Measurements from ENCODE around the gene BIRC7. TPM values are rescaled to one million over a fixed set of nuclear protein-coding genes. Genes with fewer than 3 reads are reported as not detected.

The BIRC7 gene, protein sequence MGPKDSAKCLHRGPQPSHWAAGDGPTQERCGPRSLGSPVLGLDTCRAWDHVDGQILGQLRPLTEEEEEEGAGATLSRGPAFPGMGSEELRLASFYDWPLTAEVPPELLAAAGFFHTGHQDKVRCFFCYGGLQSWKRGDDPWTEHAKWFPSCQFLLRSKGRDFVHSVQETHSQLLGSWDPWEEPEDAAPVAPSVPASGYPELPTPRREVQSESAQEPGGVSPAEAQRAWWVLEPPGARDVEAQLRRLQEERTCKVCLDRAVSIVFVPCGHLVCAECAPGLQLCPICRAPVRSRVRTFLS
- not detected for polyA plus RNA-seq (2013, experiment 1 of 4)
- polyA plus RNA-seq (2013, experiment 2 of 4): not detected
- not detected for polyA plus RNA-seq (2013, experiment 3 of 4)
- polyA plus RNA-seq (2013, experiment 4 of 4): not detected

DNA sequence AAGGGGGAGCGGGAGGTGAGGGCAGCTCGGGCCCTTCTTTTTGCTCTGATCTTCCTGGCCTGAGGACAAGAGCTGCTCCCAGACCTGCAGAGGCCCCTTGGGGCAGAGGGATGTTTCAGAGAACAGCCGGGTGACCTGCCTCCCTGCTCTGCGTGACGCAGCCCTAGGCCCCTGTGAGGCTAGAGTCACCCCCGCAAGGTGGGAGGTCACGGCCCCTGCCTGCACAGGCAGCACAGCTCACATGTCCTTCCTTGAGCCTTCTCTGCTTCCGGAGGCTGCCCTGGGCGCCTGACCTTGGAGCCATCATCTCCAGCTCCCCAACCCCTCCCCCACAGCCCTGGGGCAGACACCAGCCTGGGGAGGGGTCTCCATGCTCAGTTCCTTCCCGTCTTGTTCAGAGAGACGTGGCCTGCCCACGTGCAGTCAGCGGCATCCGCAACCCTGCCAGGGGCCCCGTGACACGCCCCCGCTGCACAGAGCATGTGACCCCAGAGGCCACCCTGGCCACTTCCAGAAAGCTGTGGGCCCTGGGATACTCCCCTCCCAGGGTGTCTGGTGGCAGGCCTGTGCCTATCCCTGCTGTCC lies at the start of gene BIRC7:
BIRC7 (plus strand) TSS at position 507 of the 585 bp plus-strand sequence. CDS start 192 bp downstream, outside the sequence.
- no peak within 1 kb of the TSS for H3K4me3 ChIP-seq (ENCODE audit: insufficient read depth, low read depth, low read length)
- peaks cover 12% of the 10 kb centered on the region for H3K4me1 ChIP-seq (ENCODE audit: control insufficient read depth, insufficient read depth, low read length)
- no peaks in the 10 kb centered on the region for H3K36me3 ChIP-seq (ENCODE audit: control insufficient read depth, insufficient read depth, low read length)
- no peaks in the 10 kb centered on the region for H3K27me3 ChIP-seq (ENCODE audit: control insufficient read depth, insufficient read depth, low read length, poor library complexity, severe bottlenecking)
- WGBS, 2 experiments: 60 to 64% methylated on average over 17 of the region's 17 CpGs
- H3K9me3 ChIP-seq (ENCODE audit: control insufficient read depth, low read length): no peaks in the 10 kb centered on the region
- H3K27ac ChIP-seq (ENCODE audit: insufficient read depth, low read depth, low read length, poor library complexity, severe bottlenecking): no peak within 1 kb of the TSS

DNA sequence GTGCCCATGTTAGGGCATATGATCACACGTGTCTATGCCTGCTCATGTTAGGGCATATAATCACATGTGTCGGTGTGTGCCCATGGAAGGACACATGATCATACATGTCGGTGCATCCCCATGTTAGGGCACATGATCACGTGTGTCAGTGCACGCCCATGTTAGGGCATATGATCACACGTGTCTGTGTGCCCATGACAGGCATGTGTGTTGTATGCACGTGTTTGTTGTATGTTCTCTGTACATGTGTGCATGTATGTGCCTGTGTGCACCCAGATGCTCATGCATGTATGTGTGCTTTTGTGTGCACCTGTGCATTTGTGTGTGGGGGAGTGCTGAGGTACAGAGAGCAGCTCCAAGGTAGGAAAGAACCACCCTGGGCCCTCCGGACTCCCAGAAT lies 49.6 kb upstream of the BIRC7 start:
- H3K27me3 ChIP-seq (ENCODE audit: control insufficient read depth, insufficient read depth, low read length, poor library complexity, severe bottlenecking): no peaks in the 10 kb centered on the region
- H3K4me3 ChIP-seq (ENCODE audit: insufficient read depth, low read depth, low read length): no peak overlapping the region
- H3K9me3 ChIP-seq (ENCODE audit: control insufficient read depth, low read length): no peaks in the 10 kb centered on the region
- no peaks in the 10 kb centered on the region for H3K36me3 ChIP-seq (ENCODE audit: control insufficient read depth, insufficient read depth, low read length)
- peaks cover 12% of the 10 kb centered on the region for H3K4me1 ChIP-seq (ENCODE audit: control insufficient read depth, insufficient read depth, low read length)
- 96% methylated on average over 8 of the region's 8 CpGs for WGBS, 2 experiments
- H3K27ac ChIP-seq (ENCODE audit: insufficient read depth, low read depth, low read length, poor library complexity, severe bottlenecking): no peak overlapping the region

DNA sequence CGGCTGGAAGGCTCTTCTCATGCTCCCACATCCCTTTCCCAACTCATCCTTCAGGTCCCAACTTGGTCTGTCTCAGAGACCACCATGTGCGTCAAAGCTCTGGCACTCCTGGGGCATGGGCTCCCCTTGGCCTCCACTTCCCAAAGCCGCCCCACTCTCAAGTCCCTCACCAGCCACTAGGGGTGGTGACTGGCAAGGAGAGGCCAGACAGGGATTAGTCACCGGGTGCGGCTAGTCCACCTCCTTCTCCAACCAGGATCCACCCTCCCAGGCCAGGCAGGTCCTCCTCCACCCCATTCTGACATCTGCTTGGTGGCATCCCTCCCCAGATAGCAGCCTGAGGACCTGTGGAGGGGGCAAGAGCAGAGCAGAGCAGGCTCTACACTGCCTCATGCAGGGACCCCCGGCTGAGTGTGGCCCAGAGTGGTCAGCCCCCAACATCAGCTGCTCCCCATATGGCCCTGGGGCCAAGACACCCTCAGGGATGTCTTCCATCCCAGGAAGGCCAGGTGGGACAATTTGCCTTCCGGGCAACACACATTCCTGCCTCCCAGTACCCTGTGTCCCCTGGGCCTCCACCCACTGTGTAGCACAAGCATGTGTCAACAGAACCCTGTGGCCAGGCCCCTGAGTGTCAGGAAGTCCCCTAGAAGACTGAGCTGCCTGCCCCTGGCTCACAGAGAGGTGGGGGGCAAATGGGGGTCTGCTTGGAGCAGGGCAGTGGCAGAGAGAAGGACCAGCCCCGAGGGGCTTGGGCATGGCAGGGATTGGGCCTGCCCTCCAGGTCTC lies 49.0 kb upstream of the BIRC7 start:
- Histone ChIP-seq H3K9me3 (ENCODE audit: control insufficient read depth, low read length) (no peaks in the 10 kb centered on the region), H3K4me3 (ENCODE audit: insufficient read depth, low read depth, low read length) (no peak overlapping the region), H3K27ac (ENCODE audit: insufficient read depth, low read depth, low read length, poor library complexity, severe bottlenecking) (no peak overlapping the region), H3K4me1 (ENCODE audit: control insufficient read depth, insufficient read depth, low read length) (peaks cover 11% of the 10 kb centered on the region), H3K27me3 (ENCODE audit: control insufficient read depth, insufficient read depth, low read length, poor library complexity, severe bottlenecking) (no peaks in the 10 kb centered on the region), H3K36me3 (ENCODE audit: control insufficient read depth, insufficient read depth, low read length) (no peaks in the 10 kb centered on the region)
- WGBS, 2 experiments: 90% methylated on average over 8 of the region's 8 CpGs

DNA sequence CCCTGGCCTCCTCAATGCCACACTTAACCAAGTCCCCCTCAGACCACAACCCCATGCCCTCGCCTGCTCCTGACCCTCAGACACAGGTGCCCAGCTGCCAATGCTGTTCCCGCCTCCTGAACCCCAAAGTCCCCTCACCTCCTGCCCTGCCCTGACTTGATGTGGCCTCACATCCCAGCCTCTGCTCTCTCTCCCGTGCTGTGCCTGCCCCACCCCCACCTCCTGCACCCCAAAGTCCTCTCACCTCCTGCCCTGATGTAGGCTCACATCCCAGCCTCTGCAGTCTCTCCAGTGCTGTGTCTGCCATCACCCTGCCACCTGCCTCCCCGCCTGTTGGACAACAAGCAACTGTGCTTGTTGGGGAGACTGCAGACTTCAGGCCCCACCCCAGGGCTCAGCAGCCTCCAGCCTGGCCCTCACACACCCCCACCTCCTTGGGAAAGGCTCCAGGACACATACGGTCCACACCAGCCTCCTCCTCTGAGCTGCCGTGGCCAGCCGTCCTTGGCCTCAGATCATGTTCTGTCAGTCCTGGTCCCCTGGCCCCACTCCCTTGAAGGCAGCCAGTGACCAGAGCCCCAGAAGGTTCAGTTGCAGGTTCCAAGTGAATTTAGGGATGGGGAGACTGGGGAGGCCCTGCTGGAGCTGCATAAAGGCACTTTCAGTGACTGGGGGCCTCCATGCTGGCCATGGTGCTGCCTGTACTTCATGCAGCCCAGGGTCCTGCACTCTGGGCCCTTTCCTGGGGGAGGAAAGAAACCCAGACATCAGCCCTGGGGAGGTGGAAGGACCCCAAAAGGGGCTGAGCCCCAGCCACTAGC lies 48.2 kb upstream of the BIRC7 start:
- H3K27ac ChIP-seq (ENCODE audit: insufficient read depth, low read depth, low read length, poor library complexity, severe bottlenecking): no peak overlapping the region
- no peaks in the 10 kb centered on the region for H3K36me3 ChIP-seq (ENCODE audit: control insufficient read depth, insufficient read depth, low read length)
- WGBS, 2 experiments: 89 to 90% methylated on average over 7 of the region's 7 CpGs
- peaks cover 4% of the 10 kb centered on the region for H3K4me1 ChIP-seq (ENCODE audit: control insufficient read depth, insufficient read depth, low read length)
- H3K4me3 ChIP-seq (ENCODE audit: insufficient read depth, low read depth, low read length): no peak overlapping the region
- H3K27me3 ChIP-seq (ENCODE audit: control insufficient read depth, insufficient read depth, low read length, poor library complexity, severe bottlenecking): no peaks in the 10 kb centered on the region
- H3K9me3 ChIP-seq (ENCODE audit: control insufficient read depth, low read length): no peaks in the 10 kb centered on the region

DNA sequence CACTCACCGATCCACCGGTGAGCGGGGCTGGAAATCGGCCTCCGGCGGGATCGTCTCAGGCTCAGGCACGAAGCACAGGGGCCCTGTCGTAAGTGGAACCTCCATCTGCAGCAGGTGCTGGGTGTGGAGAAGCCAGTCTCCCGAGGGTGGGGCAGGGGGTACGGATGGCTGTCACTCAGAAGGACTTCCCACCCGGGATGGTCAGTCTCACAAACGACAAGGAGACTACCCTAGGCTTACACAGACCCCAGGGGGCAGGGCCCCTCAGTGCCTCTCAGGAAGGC lies 47.6 kb upstream of the BIRC7 start:
- no peaks in the 10 kb centered on the region for H3K27me3 ChIP-seq (ENCODE audit: control insufficient read depth, insufficient read depth, low read length, poor library complexity, severe bottlenecking)
- H3K36me3 ChIP-seq (ENCODE audit: control insufficient read depth, insufficient read depth, low read length): no peaks in the 10 kb centered on the region
- H3K9me3 ChIP-seq (ENCODE audit: control insufficient read depth, low read length): no peaks in the 10 kb centered on the region
- H3K27ac ChIP-seq (ENCODE audit: insufficient read depth, low read depth, low read length, poor library complexity, severe bottlenecking): no peak overlapping the region
- no peak overlapping the region for H3K4me3 ChIP-seq (ENCODE audit: insufficient read depth, low read depth, low read length)
- no peaks in the 10 kb centered on the region for H3K4me1 ChIP-seq (ENCODE audit: control insufficient read depth, insufficient read depth, low read length)
- WGBS, 2 experiments: 84 to 86% methylated on average over 13 of the region's 13 CpGs

DNA sequence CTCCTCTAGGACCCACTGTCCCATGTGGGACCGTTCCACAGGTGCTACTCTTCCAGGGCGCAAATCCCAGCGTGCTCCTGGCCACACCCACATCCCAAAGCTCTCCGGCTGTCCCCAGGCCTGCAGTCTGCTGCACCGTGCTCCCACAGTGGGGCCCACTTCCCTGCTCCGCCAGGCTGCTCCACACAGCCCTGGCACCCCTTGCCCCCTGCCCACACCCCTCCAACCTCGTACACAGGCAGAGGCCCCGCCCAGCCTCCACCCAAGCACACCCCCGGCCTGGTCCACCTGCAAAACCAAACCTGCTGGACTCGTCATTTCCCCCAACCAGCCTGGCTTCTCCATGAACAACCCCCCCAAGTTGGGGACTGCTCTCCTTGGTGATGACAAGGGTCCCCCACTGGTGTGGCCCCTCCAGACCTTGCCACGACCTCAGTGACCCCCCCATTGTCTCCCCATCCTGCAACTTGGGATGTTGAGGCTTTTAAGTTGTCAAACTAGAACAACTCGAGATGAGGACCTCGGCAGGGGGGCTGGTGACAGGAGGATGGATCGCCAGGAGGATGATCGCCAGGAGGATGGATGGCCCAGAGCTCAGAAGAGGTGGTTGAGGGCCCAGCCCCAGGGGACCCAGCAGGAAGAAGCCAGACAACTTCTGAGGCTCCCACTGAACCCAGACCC lies 46.9 kb upstream of the BIRC7 start:
- WGBS, 2 experiments: 76 to 78% methylated on average over 15 of the region's 15 CpGs
- H3K36me3 ChIP-seq (ENCODE audit: control insufficient read depth, insufficient read depth, low read length): no peaks in the 10 kb centered on the region

DNA sequence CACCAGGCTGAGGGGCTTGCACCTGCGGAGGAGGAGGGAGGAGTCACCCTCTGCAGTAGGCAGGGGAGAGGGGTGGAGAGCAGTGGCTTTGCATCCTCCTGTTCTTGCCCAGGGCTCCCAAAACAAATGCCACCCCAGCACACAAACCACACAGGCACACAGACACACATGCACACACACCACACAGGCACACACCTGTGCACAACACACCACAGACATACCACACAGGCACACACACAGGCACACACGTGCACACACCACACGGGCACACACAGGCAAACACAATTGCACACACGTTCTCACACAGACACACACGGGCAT lies 46.4 kb upstream of the BIRC7 start:
- no peaks in the 10 kb centered on the region for H3K27me3 ChIP-seq (ENCODE audit: control insufficient read depth, insufficient read depth, low read length, poor library complexity, severe bottlenecking)
- no peak overlapping the region for H3K4me3 ChIP-seq (ENCODE audit: insufficient read depth, low read depth, low read length)
- no peak overlapping the region for H3K27ac ChIP-seq (ENCODE audit: insufficient read depth, low read depth, low read length, poor library complexity, severe bottlenecking)
- no peaks in the 10 kb centered on the region for H3K36me3 ChIP-seq (ENCODE audit: control insufficient read depth, insufficient read depth, low read length)
- no peaks in the 10 kb centered on the region for H3K9me3 ChIP-seq (ENCODE audit: control insufficient read depth, low read length)
- 83 to 87% methylated on average over 5 of the region's 5 CpGs for WGBS, 2 experiments
- H3K4me1 ChIP-seq (ENCODE audit: control insufficient read depth, insufficient read depth, low read length): no peaks in the 10 kb centered on the region

More for the DNA sequence above, 46.9 kb upstream of the BIRC7 start:
- no peaks in the 10 kb centered on the region for H3K9me3 ChIP-seq (ENCODE audit: control insufficient read depth, low read length)
- no peak overlapping the region for H3K4me3 ChIP-seq (ENCODE audit: insufficient read depth, low read depth, low read length)
- H3K4me1 ChIP-seq (ENCODE audit: control insufficient read depth, insufficient read depth, low read length): no peaks in the 10 kb centered on the region
- no peak overlapping the region for H3K27ac ChIP-seq (ENCODE audit: insufficient read depth, low read depth, low read length, poor library complexity, severe bottlenecking)
- no peaks in the 10 kb centered on the region for H3K27me3 ChIP-seq (ENCODE audit: control insufficient read depth, insufficient read depth, low read length, poor library complexity, severe bottlenecking)

DNA sequence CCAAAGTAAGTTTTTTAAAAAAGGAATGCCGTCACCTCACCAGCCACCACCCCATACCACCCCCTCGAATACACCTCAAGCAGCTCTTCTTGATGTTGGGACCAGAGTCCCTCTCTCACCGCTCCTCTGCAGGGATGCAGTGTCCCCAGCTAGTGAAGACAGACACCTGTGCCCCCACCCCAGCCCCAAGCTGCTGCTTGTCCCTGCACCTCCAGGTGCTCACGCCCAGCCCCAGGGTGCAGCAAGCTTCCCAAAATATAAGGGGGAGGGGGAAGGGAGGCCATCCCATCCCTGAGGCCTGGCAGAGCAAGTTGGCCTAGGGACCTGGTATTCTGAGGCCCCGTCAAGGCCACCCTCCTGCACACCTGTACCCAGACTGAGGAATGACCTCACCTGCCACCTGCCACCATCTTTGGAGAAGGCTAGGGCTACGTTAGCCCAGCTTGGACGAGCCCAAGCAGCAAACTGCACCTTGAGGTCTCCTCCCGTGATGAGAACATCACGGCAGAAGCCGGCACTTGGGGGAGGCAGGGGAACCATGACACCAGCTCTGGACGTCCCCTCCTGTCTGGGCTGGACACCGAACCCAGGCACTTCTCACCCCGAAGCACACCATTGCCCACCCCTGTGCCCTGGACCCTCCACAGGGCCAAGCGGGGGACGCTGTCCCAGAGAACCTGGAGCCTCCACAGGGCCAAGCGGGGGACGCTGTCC lies 45.7 kb upstream of the BIRC7 start:
- Histone ChIP-seq H3K27ac (ENCODE audit: insufficient read depth, low read depth, low read length, poor library complexity, severe bottlenecking) (no peak overlapping the region), H3K4me3 (ENCODE audit: insufficient read depth, low read depth, low read length) (no peak overlapping the region), H3K27me3 (ENCODE audit: control insufficient read depth, insufficient read depth, low read length, poor library complexity, severe bottlenecking) (no peaks in the 10 kb centered on the region), H3K4me1 (ENCODE audit: control insufficient read depth, insufficient read depth, low read length) (no peaks in the 10 kb centered on the region), H3K9me3 (ENCODE audit: control insufficient read depth, low read length) (no peaks in the 10 kb centered on the region), H3K36me3 (ENCODE audit: control insufficient read depth, insufficient read depth, low read length) (no peaks in the 10 kb centered on the region)
- WGBS, 2 experiments: 92% methylated on average over 17 of the region's 17 CpGs

DNA sequence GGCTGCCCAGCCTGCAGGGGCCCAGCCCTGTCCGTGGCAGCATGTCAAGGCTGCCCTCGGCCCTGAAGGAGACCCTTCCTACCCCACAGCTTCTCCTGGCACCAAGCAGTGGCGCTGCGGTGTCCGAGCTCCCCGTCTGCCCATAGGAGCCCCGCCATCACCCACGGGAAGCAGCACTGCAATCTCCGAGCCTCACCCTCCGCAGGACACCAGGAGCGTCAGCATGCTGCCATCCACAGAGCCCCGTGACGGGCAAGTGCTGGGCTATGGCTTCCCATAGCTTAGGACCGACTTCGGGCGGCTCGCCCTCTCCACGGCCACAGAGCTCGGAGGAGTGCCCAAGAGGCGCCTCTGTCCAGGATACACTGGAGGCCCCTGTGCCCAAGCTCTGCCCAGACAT lies 44.9 kb upstream of the BIRC7 start:
- Histone ChIP-seq H3K27ac (ENCODE audit: insufficient read depth, low read depth, low read length, poor library complexity, severe bottlenecking) (no peak overlapping the region), H3K9me3 (ENCODE audit: control insufficient read depth, low read length) (no peaks in the 10 kb centered on the region), H3K27me3 (ENCODE audit: control insufficient read depth, insufficient read depth, low read length, poor library complexity, severe bottlenecking) (no peaks in the 10 kb centered on the region), H3K4me3 (ENCODE audit: insufficient read depth, low read depth, low read length) (no peak overlapping the region), H3K4me1 (ENCODE audit: control insufficient read depth, insufficient read depth, low read length) (no peaks in the 10 kb centered on the region), H3K36me3 (ENCODE audit: control insufficient read depth, insufficient read depth, low read length) (peaks cover 4% of the 10 kb centered on the region)
- WGBS, 2 experiments: 92% methylated on average over 20 of the region's 20 CpGs

Data from ectodermal cell (in vitro differentiated cells).